Epithelial cell of proximal tubule (primary cell): ENCODE results near the gene IFT74. TPM values are rescaled to one million over a fixed set of nuclear protein-coding genes. Genes with fewer than 3 reads are reported as not detected.

Source experiments
- DNase-seq: peaks from one replicate; pipeline ENCODE4 v3.0.0-alpha.2; 2011; ENCODE audit warnings: low read depth
- H3K4me3 ChIP-seq: 2 replicates; pipeline ENCODE4 v1.5.1; 2011; ENCODE audit warnings: low read depth, mild to moderate bottlenecking, low read length
- CTCF ChIP-seq: conservative IDR thresholded peaks from 2 replicates; pipeline ENCODE4 v1.5.1; 2012; ENCODE audit warnings: low read depth, mild to moderate bottlenecking, low read length
- total RNA-seq: library from RNA; depleted of rRNA; stranded (reverse); fragments of >200 nt; gene quantifications from 2 replicates; pipeline ENCODE4 v1.2.3, GENCODE V29; 2015

Gene IFT74
- total RNA-seq, 1 donor from 2014 or later = 17.5 TPM

- H3K4me3 ChIP-seq = no peak within 1 kb of the TSS
- no peak for DNase-seq
- TF ChIP-seq CTCF = no peak
These were observed 152.8 kb downstream of the IFT74 start, which contains the start of gene TEK for GRCh38 chr9:27108981-27109541. TEK (plus strand) TSS chr9:27109225; CDS start chr9:27109591, 366 bp downstream.

GRCh38 chr9:27109621-27110020 is 153.4 kb downstream of the IFT74 start:
- no peak for TF ChIP-seq CTCF
- H3K4me3 ChIP-seq = no peak overlapping the region
- DNase-seq = no peak

- H3K4me3 ChIP-seq = no peak overlapping the region
- TF ChIP-seq CTCF = no peak
- no peak for DNase-seq
These were observed 154.0 kb downstream of the IFT74 start for GRCh38 chr9:27110181-27110580.

- no peak overlapping the region for H3K4me3 ChIP-seq
- no peak for TF ChIP-seq CTCF
- DNase-seq = no peak
These were observed 156.0 kb downstream of the IFT74 start for GRCh38 chr9:27112235-27112634.

Other genes starting within 250 kb of the IFT74 start
- gene CAAP1, start 63.6 kb upstream of the IFT74 start, total RNA-seq = 22.1 and 26.3 TPM in 2 replicates
- 26.8 and 46.1 TPM in 2 replicates for gene PLAA, start 9.2 kb upstream of the IFT74 start, total RNA-seq
- gene LRRC19, start 49.3 kb downstream of the IFT74 start, total RNA-seq = not detected in 2 replicates
- gene TEK, start 152.8 kb downstream of the IFT74 start, total RNA-seq = not detected in 2 replicates